ELF-1 (cell line): ENCODE data around the gene PDCD5.

ENCODE experiments used
- DNase-seq: peaks from one replicate; pipeline ENCODE4 v3.0.0-alpha.2; 2016; ENCODE audit warnings: low read depth, low spot score

The PDCD5 gene

GRCh38 chr19:32631381-32631780, 50.4 kb downstream of the PDCD5 start:
- DNase-seq, result peak; percentile 37
